WTC11 (cell line): ENCODE results near the gene KLHL4.

Experiments used
- ATF1 ChIP-seq: sonication (generic); formaldehyde crosslinking; IDR thresholded peaks from 2 replicates; pipeline ENCODE4 v1.8.1; 2023; ENCODE audit warnings: mild to moderate bottlenecking, moderate library complexity, missing genetic modification reagents
- ATF6 ChIP-seq: sonication (generic); formaldehyde crosslinking; IDR thresholded peaks from 2 replicates; pipeline ENCODE4 v1.8.1; 2023; ENCODE audit warnings: mild to moderate bottlenecking, missing genetic modification reagents
- CREB1 ChIP-seq: sonication (generic); formaldehyde crosslinking; IDR thresholded peaks from 2 replicates; pipeline ENCODE4 v1.8.0; 2023; ENCODE audit warnings: mild to moderate bottlenecking, missing genetic modification reagents
- CTCF ChIP-seq: fragments of 200-600 bp; IDR thresholded peaks from 2 replicates; pipeline ENCODE4 v1.8.0; 2022; ENCODE audit warnings: antibody characterized with exemption
- E2F5 ChIP-seq: sonication (generic); formaldehyde crosslinking; IDR thresholded peaks from 2 replicates; pipeline ENCODE4 v1.8.1; 2022; ENCODE audit warnings: mild to moderate bottlenecking, moderate library complexity, missing genetic modification reagents
- IRF2 ChIP-seq: sonication (generic); formaldehyde crosslinking; IDR thresholded peaks from 2 replicates; pipeline ENCODE4 v1.8.0; 2022; ENCODE audit warnings: low read depth, missing genetic modification reagents, borderline replicate concordance
- MAX ChIP-seq: sonication (generic); formaldehyde crosslinking; IDR thresholded peaks from 2 replicates; pipeline ENCODE4 v1.8.0; 2022; ENCODE audit warnings: mild to moderate bottlenecking, missing genetic modification reagents
- NR1H2 ChIP-seq: sonication (generic); formaldehyde crosslinking; IDR thresholded peaks from 2 replicates; pipeline ENCODE4 v1.9.0; 2021; ENCODE audit warnings: mild to moderate bottlenecking, moderate library complexity, missing genetic modification reagents
- NR3C1 ChIP-seq: sonication (generic); formaldehyde crosslinking; conservative IDR thresholded peaks from 2 replicates; pipeline ENCODE4 v1.8.1; 2023; ENCODE audit warnings: low read depth, mild to moderate bottlenecking, missing genetic modification reagents
- PRRX2 ChIP-seq: fragments of 250-450 bp; sonication (Bioruptor Pico); IDR thresholded peaks from 2 replicates; pipeline ENCODE4 v1.8.0; 2021; ENCODE audit warnings: mild to moderate bottlenecking
- USF1 ChIP-seq: sonication (generic); formaldehyde crosslinking; IDR thresholded peaks from 2 replicates; pipeline ENCODE4 v1.8.0; 2022; ENCODE audit warnings: mild to moderate bottlenecking, missing genetic modification reagents
- ZNF263 ChIP-seq: sonication (generic); formaldehyde crosslinking; IDR thresholded peaks from 2 replicates; pipeline ENCODE4 v1.8.1; 2022; ENCODE audit warnings: low read depth, mild to moderate bottlenecking, moderate library complexity, missing genetic modification reagents
- ZNF512 ChIP-seq: sonication (generic); formaldehyde crosslinking; IDR thresholded peaks from 2 replicates; pipeline ENCODE4 v1.8.1; 2022; ENCODE audit warnings: missing genetic modification reagents, borderline replicate concordance

- TF ChIP-seq MAX (CRISPR knock-in tag) (no peak), NR3C1 (no peak), ZNF512 (CRISPR knock-in tag) (no peak), CTCF (no peak), USF1 (no peak), IRF2 (CRISPR knock-in tag) (no peak), ZNF263 (CRISPR knock-in tag) (no peak), ATF6 (no peak), NR1H2 (CRISPR knock-in tag) (no peak), PRRX2 (no peak), ATF1 (no peak), CREB1 (no peak), E2F5 (no peak)
Observed at GRCh38 chrX:87636533-87636932, 118.9 kb downstream of the KLHL4 start.
